HG02623 (cell line): ENCODE data around the gene MID1.

Experiments
- ATAC-seq: cut with Tn5 transposase; IDR thresholded peaks from one replicate; pipeline ENCODE4 v1.9.1; 2021; ENCODE audit warnings: moderate library complexity; ENCODE audit not compliant: unreplicated experiment

MID1 gene

GRCh38 chrX:10496345-10496965, 123.9 kb downstream of the MID1 start:
- no peak for ATAC-seq

- ATAC-seq = no peak
Observed at GRCh38 chrX:10495677-10496076, 124.7 kb downstream of the MID1 start.

GRCh38 chrX:10492250-10492649, 128.1 kb downstream of the MID1 start:
- ATAC-seq = no peak

- ATAC-seq = no peak
Observed at GRCh38 chrX:10486373-10486772, 134.0 kb downstream of the MID1 start.

GRCh38 chrX:10485326-10485725, 135.1 kb downstream of the MID1 start:
- no peak for ATAC-seq

- no peak for ATAC-seq
Observed at GRCh38 chrX:10484683-10485247, 135.6 kb downstream of the MID1 start.

- ATAC-seq = no peak
Observed at GRCh38 chrX:10483191-10483831, 137.1 kb downstream of the MID1 start.

- no peak for ATAC-seq
Observed at GRCh38 chrX:10482708-10483107, 137.7 kb downstream of the MID1 start.

- ATAC-seq = peak; percentile 73
Observed at GRCh38 chrX:10482261-10482660, 138.1 kb downstream of the MID1 start.

- no peak for ATAC-seq
Observed at GRCh38 chrX:10480861-10481260, 139.5 kb downstream of the MID1 start.

- ATAC-seq = no peak
Observed at GRCh38 chrX:10479508-10479907, 140.9 kb downstream of the MID1 start.

GRCh38 chrX:10477525-10477924, 142.9 kb downstream of the MID1 start:
- ATAC-seq = no peak

GRCh38 chrX:10474913-10475568, 145.3 kb downstream of the MID1 start:
- no peak for ATAC-seq

- ATAC-seq = no peak
Observed at GRCh38 chrX:10474510-10474909, 145.9 kb downstream of the MID1 start.

- no peak for ATAC-seq
Observed at GRCh38 chrX:10471418-10471817, 149.0 kb downstream of the MID1 start.

GRCh38 chrX:10470009-10470408, 150.4 kb downstream of the MID1 start:
- ATAC-seq = no peak

- ATAC-seq = no peak
Observed at GRCh38 chrX:10467793-10468192, 152.6 kb downstream of the MID1 start.

GRCh38 chrX:10465254-10465653, 155.1 kb downstream of the MID1 start:
- ATAC-seq = no peak

- ATAC-seq = no peak
Observed at GRCh38 chrX:10457092-10457491, 163.3 kb downstream of the MID1 start.

GRCh38 chrX:10453945-10454344, 166.4 kb downstream of the MID1 start:
- no peak for ATAC-seq

- no peak for ATAC-seq
Observed at GRCh38 chrX:10450959-10451355, 169.4 kb downstream of the MID1 start.
